IPS DF 4.7 (cell line): ENCODE data around the gene MSRB1.

ENCODE experiments used
- DNase-seq: peaks from one replicate; pipeline ENCODE4 v3.0.0-alpha.2; 2013; ENCODE audit warnings: low spot score; ENCODE audit errors: extremely low read depth

Gene MSRB1, protein sequence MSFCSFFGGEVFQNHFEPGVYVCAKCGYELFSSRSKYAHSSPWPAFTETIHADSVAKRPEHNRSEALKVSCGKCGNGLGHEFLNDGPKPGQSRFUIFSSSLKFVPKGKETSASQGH

DNA sequence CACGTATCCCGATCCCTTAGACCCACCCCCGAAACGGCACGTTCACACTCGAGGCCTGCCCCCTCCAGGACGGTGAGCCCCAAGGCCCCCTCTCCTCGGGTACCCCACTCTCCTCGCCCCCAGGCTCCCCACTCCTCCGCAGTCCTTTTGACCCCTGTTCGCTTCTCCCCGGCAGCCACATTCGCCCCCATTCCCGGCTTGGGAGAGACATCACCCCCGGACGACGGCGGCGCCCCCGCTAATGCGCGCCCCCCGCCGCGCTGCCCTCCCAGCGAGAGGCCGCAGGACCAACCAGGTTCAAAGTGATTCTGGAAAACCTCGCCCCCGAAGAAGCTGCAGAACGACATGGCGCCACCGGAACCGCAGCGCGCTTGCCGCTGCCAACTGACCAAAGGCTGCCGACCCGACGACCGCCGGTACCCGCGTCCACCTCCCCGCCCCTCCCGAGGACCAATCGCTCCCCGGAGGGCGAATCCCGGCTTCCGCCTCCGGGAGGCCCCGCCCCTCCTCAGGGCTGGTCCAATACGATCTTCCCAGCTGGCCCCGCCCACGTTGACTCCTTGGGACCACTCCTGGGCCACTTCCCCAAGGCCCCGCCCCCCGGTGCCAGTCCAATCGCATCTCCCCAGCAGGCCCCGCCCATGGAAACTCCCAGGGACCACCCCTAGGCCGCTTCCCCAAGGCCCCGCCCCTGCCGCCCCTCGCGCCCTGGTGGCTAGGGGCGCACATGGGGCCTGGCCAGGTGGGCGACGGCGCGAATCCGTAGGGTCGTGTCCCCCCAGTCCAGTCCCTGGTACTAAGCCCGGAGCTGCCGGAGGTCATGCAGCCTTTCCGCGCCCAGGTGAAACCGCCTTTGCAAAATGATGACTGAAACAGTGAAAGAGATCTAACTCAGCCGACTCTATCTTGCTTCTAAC is at the start of gene MSRB1:
Gene MSRB1, minus strand, starts transcription at position 390 of the 917 bp plus-strand sequence. Its CDS starts 43 bp downstream, at position 347.
- DNase-seq, result no peak

DNA sequence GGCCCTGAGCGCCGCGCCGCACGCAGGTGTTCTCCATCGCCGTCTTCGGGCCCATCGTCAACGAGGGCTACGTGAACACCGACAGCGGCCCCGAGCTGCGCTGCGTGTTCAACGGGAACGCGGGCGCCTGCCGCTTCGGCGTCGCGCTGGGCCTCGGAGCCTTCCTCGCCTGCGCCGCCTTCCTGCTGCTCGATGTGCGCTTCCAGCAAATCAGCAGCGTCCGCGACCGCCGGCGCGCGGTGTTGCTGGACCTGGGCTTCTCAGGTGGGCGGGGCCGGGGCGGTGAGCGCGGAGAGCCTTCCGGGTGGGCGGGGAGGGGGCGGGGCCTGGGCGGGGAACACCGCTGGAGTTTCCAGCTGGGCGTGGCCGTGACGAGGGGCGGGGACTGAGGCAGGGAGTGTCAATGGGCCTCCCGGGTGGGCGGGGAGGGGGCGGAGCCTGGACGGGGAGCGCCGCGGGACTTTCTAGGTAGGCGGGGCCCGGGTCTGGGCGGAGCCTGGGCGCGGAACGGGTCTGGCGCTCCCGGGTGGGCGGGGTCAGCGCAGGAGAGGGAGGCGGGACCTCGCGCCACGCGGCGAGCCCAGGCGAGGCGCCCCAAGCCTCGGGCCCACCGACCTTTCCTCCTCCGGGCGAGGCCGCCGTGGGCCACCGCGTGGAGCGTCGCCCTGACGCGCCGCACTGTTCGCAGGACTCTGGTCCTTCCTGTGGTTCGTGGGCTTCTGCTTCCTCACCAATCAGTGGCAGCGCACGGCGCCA is 49.1 kb upstream of the MSRB1 start:
- no peak for DNase-seq

DNA sequence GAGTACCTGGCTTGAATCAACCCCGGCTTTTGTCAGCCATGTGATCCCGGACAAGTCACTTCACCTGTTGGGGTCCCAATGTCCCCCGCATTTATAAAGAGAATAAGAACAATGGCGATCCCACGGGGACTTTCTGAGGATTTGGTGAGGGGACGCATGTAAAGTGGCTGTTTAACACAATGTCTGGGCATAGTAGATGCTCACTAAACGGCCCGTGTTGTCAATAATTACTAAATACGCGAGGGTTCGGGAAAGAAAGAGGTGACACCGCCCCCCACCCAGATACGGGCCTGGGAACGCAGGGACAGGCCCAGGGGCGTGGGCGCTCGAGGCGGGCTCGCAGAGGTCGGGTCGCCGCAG is 48.6 kb upstream of the MSRB1 start:
- no peak for DNase-seq

DNA sequence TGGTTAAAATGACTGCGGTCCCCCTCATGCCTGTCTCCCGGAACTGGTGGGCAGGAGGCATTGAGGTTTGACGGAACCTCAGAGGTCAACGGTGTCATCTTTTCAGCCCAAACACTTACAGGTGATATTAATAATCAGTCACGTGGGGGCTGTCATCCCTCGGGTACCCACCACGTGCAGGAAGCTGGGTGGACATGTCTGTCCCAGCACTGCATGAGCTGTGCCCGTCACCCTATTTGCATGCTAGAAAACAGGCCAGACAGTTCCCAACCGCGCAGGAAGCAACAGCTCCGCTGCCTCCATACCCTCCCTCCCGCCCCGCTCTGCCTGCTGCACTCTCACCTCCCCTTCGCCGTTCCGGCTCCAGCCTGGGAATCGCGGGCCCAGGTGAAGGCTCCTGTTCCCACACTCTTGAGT is 48.1 kb upstream of the MSRB1 start:
- DNase-seq, result no peak

DNA sequence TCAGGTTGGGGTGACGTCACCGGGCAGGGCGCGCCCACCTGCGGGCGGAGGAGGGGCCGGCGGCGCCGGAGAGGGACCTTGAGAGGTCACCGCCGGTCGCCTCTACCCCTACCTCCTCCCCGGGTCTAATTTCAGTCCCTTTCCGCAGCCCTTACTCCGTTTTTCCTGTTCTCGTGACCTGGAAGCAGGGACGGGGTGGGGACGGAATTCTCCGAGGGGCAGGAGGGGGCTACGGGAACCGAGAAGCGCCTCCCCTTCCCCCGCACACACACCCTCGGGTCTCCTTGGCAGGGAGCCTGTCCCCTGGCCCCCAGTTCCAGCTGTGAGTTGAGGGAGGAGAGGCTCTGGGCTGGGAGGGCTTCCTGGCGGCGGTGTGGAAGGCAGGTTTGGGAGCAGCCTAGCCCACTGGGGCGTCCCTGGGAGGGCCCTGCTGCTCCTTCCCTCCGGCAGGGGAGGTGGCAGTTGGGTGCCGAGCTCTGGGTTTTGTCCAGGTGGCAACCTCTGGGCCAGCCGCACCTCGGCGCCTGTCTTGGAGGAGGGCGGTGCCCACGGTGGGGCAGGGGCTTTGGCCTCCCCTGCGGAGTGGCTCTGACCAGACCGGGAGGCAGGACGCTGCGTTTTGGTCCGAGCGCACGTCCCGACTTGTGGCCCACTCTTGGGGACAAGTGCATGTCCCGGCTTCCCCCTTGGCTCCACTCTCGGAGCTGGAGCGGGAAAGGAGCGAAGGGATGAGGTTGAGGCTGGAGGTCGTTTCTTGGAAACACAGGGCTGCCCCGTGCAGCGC is 47.5 kb upstream of the MSRB1 start:
- no peak for DNase-seq

DNA sequence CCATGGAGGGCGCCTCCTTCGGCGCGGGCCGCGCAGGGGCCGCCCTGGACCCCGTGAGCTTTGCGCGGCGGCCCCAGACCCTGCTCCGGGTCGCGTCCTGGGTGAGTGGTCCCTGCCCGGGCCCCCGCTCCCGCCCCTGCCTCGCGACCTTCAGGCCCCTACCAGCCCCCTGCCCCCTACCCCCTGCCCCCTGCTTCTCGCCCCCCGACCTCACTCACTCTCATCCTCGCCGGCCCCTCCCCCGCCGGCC is 47.0 kb upstream of the MSRB1 start:
- no peak for DNase-seq

DNA sequence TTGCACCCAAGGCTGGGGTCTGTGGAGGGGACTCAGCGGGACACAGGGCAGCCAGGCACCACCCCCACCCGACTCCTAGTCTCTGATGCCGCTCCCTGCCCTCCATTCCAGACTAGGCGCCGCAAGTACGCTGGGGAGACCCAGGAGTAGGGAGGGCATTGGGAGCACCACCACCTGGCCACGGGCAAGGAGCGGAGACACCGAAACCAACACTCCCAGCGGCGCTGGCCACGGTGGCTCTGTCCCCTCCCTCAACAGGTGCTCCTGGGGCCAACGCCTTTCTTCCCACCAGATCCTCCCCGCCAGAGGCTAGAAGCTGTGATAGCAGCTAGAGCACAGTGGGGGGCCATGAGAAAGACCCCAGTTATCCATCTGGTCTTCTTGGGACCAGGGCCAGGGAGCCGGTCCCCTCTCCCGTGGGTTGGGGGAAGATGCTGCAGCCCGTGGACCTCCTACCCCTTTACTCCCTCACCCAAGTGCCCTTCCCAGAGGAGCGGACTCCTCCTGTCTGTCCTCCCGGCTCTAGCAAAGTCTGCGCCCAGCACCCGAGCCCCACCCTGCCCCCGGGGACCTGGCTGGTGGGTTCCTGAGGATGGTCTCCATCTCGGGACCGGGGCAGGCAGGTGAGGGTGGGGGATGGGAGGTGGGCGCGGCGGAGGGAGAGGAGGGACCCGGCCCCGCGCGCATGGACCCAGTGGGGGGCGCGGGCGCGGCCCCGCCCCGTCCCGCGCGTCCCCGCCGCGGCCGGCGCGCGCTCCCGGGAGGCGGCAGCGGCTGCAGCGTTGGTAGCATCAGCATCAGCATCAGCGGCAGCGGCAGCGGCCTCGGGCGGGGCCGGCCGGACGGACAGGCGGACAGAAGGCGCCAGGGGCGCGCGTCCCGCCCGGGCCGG is 46.5 kb upstream of the MSRB1 start, which contains the start of gene SYNGR3:
Gene SYNGR3, plus strand, starts transcription at position 762 of the 892 bp plus-strand sequence. CDS start 133 bp downstream, outside the sequence.
- DNase-seq, result no peak

DNA sequence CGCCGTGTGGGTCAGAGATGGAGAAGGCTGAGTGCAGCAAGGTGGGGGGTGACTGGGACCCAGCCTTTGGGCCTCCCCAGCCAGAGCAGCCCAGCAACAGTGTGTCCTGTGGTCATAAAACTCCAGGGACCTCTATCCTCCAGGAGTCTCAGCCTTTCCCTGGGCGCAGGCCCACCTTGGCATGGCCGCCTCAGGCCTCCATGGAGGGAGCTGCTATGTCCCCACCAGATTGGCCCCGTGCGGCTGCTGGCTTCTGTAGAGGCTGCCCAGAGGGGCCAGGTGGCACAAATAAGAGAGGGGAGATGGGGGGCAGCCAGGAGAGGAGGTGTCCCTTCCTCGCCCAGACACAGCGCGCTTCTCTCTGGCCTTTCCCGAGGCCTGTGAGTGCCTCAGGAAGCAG is 44.2 kb upstream of the MSRB1 start:
- no peak for DNase-seq

DNA sequence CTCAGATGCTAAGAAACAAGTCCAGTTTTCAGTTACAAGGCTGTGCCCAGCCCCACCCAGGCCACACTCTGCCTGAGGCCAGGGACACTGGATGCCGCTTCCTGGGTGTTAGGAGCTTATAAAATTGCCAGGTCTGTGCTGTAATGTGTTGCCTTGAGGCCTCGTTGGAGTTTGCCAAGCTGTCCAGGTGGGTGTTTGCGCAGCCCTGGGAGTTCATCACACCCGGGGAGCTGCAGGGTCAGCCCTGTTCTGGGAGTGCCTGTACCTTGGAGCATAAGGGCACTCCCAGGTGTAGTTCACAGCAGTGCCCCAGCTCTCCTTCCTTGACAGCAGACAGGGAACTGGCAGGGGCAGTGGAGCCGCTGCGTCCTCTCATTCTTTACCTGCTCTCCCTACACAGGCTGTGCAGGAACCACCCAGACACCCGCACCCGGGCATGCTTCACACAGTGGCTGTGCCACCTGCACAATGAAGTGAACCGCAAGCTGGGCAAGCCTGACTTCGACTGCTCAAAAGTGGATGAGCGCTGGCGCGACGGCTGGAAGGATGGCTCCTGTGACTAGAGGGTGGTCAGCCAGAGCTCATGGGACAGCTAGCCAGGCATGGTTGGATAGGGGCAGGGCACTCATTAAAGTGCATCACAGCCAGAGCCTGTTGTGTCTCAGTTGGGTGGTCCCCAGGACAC is 42.6 kb upstream of the MSRB1 start:
- no peak for DNase-seq

DNA sequence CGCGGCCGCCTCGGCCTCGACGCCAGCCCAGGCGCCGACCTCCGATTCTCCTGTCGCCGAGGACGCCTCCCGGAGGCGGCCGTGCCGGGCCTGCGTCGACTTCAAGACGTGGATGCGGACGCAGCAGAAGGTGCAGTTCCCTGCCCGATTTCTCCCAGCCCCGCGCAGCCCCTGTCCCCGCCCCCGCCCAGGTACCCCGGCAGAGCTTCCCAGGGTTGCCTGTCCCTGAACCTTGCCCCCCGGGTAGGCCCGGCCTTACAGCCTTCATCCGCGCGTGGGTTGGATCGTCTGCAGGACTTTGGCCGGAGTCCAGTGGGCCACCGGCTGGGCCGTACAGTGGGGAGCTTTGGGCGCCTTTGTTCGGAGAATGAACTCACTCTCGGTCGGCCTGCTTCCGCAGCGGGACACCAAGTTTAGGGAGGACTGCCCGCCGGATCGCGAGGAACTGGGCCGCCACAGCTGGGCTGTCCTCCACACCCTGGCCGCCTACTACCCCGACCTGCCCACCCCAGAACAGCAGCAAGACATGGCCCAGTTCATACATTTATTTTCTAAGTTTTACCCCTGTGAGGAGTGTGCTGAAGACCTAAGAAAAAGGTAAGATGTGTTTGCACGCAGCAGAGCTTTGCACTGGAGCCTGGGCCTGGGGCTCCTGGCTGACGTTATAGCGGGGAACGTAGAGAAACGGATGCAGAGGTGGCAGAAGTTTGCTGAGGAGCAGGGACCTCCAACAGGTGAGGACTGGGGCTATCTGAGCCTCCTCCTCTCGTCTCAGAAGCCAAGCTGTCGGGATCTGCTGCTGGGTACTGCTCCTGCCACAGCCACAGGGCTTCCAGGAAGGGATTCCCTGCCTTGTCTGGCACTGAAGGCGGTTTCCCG is 41.6 kb upstream of the MSRB1 start:
- DNase-seq, result no peak

DNA sequence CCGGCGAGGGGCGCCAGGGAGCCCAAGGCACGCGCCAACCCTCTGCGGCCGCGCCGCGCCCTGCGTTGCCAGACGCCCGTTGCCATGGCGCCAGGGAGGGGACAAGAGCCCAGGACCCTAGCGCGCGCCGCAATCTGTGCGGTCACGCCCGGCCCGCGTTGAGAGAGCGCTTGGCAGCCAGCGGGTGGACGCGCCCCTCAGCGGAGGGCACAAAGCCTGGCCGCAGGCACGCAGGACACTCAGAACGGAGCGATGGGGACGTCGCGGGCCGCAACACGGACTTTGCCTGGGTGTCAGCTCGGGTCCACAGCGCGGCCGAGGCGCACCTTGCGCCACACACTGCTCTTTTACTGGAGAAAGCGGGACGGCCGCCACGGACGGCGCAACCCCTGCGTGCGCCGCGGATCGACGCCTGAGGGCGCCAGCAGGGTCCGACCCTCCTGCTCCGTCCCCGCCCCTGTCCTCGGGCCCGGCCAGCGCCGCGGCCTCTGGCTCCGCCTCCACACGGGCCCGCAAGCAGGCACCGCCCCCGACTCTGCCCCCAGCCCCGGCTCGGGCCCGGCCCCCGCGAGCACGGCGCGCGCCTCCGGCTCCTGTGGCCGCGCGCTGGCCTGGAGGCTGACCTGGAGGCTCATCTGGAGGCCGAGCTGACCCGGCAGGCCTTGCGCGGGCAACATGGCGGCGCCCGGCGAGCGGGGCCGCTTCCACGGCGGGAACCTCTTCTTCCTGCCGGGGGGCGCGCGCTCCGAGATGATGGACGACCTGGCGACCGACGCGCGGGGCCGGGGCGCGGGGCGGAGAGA is 40.7 kb upstream of the MSRB1 start, which contains the start of gene GFER:
Gene GFER, plus strand, starts transcription at position 650 of the 803 bp plus-strand sequence. Its CDS starts 26 bp downstream, at position 676.
- DNase-seq, result no peak

DNA sequence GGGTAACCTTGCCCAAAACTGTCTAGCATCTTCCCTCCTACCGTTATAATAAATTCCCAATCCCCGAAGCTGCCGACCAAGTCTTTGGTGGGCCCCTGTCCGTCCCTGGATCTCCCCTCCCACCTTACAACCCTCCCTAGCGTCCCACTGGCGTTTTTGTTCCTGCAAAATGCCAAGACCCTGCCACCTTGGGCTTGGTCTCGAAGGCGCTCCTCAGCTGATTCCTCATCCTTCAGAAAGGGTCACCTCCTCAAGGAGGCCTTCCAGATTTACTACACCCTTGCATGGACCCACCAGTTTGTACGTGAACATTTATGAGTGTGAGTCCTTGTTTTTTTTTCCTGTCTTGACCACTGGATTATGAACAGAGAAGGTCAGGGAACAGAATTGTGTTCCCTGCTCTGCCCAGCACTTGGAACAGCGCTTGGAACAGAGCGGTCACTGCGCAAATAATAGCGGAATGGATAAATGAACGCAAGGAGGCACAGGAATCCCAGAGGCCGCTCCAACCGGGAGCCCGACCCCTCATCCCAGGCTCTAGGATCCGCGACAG is 40.1 kb upstream of the MSRB1 start:
- DNase-seq, result no peak

DNA sequence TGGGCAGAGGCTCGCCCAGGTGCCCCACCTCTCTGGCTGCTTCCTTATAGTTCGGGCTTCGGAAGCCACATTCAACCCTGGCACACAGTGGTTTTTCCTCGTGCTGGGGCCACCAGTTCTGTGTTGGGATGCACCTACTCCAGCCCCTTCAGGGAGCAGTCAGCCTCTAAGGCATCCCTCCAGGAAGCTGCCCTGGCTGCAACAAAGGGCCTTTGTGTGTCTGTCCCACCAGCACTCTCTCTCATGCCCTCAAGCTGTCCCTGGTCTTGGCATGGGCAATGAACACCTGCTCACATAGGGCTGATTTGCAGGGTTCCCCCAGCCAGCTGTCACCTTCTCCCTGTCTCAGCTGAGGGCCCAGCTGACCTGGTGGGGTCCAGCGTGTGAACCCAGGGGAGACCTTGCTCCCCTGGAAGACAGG is 39.0 kb upstream of the MSRB1 start:
- no peak for DNase-seq

DNA sequence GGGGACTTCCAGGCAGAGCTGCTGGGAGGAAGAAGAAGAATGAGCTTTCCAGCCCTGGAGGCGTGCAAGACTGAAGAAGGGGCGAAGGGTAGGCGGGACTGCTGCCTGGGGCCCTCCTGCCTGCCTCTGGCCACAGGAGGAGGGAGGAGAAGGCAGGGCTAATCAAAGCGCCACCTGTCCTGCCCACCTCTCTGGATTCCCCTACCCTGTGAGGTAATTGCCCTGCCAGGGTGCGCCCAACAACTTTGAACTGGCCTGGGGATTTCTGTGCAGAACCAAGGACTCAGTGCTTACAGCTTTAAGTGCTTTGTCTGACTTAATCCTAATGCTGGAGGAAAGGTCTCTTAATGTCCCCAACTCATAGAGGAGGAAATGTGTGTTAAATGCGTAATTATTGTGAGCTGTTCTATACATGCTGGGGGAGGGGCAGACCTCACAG is 38.4 kb upstream of the MSRB1 start, which contains the start of gene NOXO1:
Gene NOXO1, minus strand, starts transcription at position 72 of the 439 bp plus-strand sequence. CDS start 290 bp downstream, outside the sequence.
- no peak for DNase-seq

DNA sequence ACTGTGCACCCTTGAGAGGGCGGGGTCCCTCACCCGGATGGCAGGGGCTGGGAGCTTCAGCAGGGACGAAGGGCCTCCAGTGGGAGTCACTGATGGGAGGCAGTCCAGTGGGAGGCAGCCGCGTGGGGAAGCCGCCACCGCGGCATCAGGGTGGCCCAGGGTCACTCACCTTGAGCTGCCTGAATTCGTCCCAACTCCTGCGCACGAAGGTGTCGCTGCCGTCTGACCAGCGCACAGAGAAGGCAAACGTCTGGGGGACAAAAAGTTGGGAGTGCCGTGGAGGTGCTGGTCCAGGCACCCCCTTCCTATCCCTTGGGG is 37.7 kb upstream of the MSRB1 start:
- DNase-seq, result no peak

DNA sequence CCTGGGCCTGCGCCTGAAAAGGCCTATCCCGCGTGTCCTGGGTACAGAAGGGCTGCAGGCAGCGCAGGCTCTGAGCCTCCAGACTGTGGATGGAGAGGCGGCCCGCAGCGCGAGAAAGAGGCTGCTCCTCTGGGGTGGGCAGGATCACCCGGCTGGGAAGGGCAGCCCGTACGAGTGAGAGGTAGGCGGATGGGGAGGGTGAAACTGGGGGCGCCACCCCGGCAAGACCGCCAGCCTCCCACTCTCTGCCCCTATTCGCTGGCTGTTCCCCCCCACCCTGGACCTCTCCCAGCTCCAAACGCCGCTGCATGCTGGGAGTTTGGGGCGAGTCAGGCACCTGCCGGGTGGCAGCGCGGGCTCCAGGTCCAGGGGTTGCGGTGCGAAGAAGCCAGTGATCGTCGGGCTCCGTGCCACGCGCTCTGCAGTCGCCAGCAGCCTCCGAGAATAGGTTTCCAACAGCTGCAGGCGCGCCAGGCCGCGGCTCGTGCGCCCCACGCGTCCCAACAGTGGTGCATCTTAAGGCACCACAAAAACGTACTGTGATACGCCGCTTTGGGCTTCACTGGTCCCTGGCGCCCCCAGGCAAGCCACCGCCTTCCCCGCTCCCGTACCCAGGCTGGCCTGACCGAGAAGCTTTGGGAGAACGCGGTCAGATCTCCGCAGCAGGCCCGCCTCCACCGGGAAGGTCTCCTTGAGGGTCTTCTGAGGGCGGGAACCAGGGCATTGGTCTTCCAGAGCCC is 37.2 kb upstream of the MSRB1 start:
- no peak for DNase-seq
